ENCODE measurements around the gene NVL.

The NVL gene

GRCh38 chr1:224196813-224197600 is 133.0 kb downstream of the NVL start:
- no peak for TF ChIP-seq SIN3A (IDR thresholded peaks at IDR 0.05; ENCODE audit: borderline replicate concordance, insufficient read depth, low read length)
- TF ChIP-seq TAF1 (IDR thresholded peaks at IDR 0.05; ENCODE audit: borderline replicate concordance, insufficient read depth, low read length): no peak
- TF ChIP-seq FOXP2 (optimal IDR thresholded peaks at IDR 0.05; ENCODE audit: borderline replicate concordance, extremely low read depth, extremely low read length, insufficient read depth): no peak
- TF ChIP-seq, protein P1, sequence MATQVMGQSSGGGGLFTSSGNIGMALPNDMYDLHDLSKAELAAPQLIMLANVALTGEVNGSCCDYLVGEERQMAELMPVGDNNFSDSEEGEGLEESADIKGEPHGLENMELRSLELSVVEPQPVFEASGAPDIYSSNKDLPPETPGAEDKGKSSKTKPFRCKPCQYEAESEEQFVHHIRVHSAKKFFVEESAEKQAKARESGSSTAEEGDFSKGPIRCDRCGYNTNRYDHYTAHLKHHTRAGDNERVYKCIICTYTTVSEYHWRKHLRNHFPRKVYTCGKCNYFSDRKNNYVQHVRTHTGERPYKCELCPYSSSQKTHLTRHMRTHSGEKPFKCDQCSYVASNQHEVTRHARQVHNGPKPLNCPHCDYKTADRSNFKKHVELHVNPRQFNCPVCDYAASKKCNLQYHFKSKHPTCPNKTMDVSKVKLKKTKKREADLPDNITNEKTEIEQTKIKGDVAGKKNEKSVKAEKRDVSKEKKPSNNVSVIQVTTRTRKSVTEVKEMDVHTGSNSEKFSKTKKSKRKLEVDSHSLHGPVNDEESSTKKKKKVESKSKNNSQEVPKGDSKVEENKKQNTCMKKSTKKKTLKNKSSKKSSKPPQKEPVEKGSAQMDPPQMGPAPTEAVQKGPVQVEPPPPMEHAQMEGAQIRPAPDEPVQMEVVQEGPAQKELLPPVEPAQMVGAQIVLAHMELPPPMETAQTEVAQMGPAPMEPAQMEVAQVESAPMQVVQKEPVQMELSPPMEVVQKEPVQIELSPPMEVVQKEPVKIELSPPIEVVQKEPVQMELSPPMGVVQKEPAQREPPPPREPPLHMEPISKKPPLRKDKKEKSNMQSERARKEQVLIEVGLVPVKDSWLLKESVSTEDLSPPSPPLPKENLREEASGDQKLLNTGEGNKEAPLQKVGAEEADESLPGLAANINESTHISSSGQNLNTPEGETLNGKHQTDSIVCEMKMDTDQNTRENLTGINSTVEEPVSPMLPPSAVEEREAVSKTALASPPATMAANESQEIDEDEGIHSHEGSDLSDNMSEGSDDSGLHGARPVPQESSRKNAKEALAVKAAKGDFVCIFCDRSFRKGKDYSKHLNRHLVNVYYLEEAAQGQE (IDR thresholded peaks at IDR 0.05; ENCODE audit: insufficient read depth in 1 of 2, low read depth in 2 of 2, low read length in 2 of 2): no peak

- no peak for TF ChIP-seq TAF1 (IDR thresholded peaks at IDR 0.05; ENCODE audit: borderline replicate concordance, insufficient read depth, low read length)
- TF ChIP-seq, protein P1 (IDR thresholded peaks at IDR 0.05; ENCODE audit: insufficient read depth in 1 of 2, low read depth in 2 of 2, low read length in 2 of 2): no peak
- no peak for TF ChIP-seq FOXP2 (optimal IDR thresholded peaks at IDR 0.05; ENCODE audit: borderline replicate concordance, extremely low read depth, extremely low read length, insufficient read depth)
- TF ChIP-seq POLR2AphosphoS5 (IDR thresholded peaks at IDR 0.05; ENCODE audit: low read depth, low read length): no peak
- TF ChIP-seq SIN3A (IDR thresholded peaks at IDR 0.05; ENCODE audit: borderline replicate concordance, insufficient read depth, low read length): no peak
These were observed 136.5 kb downstream of the NVL start for GRCh38 chr1:224193319-224193966.

GRCh38 chr1:224192082-224192788 is 137.7 kb downstream of the NVL start:
- TF ChIP-seq, protein P1 (IDR thresholded peaks at IDR 0.05; ENCODE audit: insufficient read depth in 1 of 2, low read depth in 2 of 2, low read length in 2 of 2): no peak
- no peak for TF ChIP-seq SIN3A (IDR thresholded peaks at IDR 0.05; ENCODE audit: borderline replicate concordance, insufficient read depth, low read length)
- TF ChIP-seq TAF1 (IDR thresholded peaks at IDR 0.05; ENCODE audit: borderline replicate concordance, insufficient read depth, low read length): no peak
- no peak for TF ChIP-seq FOXP2 (optimal IDR thresholded peaks at IDR 0.05; ENCODE audit: borderline replicate concordance, extremely low read depth, extremely low read length, insufficient read depth)
- TF ChIP-seq POLR2AphosphoS5 (IDR thresholded peaks at IDR 0.05; ENCODE audit: low read depth, low read length): no peak

- no peak for TF ChIP-seq SIN3A (IDR thresholded peaks at IDR 0.05; ENCODE audit: borderline replicate concordance, insufficient read depth, low read length)
These were observed 140.4 kb downstream of the NVL start for GRCh38 chr1:224189561-224189960.

- TF ChIP-seq FOXP2 (optimal IDR thresholded peaks at IDR 0.05; ENCODE audit: borderline replicate concordance, extremely low read depth, extremely low read length, insufficient read depth) (no peak), TAF1 (IDR thresholded peaks at IDR 0.05; ENCODE audit: borderline replicate concordance, insufficient read depth, low read length) (no peak), SIN3A (IDR thresholded peaks at IDR 0.05; ENCODE audit: borderline replicate concordance, insufficient read depth, low read length) (no peak)
These were observed 141.7 kb downstream of the NVL start for GRCh38 chr1:224188286-224188685.
